ENCODE data around the gene CACNB3. TPM values are rescaled to one million over a fixed set of nuclear protein-coding genes. Genes with fewer than 3 reads are reported as not detected.
A peak's percentile ranks its signal among the peaks of the same experiment; 100 is the strongest.

CACNB3 gene
- total RNA-seq, result 10 to 100 TPM; 13.4 to 19.5 (median 14.0) TPM

DNA sequence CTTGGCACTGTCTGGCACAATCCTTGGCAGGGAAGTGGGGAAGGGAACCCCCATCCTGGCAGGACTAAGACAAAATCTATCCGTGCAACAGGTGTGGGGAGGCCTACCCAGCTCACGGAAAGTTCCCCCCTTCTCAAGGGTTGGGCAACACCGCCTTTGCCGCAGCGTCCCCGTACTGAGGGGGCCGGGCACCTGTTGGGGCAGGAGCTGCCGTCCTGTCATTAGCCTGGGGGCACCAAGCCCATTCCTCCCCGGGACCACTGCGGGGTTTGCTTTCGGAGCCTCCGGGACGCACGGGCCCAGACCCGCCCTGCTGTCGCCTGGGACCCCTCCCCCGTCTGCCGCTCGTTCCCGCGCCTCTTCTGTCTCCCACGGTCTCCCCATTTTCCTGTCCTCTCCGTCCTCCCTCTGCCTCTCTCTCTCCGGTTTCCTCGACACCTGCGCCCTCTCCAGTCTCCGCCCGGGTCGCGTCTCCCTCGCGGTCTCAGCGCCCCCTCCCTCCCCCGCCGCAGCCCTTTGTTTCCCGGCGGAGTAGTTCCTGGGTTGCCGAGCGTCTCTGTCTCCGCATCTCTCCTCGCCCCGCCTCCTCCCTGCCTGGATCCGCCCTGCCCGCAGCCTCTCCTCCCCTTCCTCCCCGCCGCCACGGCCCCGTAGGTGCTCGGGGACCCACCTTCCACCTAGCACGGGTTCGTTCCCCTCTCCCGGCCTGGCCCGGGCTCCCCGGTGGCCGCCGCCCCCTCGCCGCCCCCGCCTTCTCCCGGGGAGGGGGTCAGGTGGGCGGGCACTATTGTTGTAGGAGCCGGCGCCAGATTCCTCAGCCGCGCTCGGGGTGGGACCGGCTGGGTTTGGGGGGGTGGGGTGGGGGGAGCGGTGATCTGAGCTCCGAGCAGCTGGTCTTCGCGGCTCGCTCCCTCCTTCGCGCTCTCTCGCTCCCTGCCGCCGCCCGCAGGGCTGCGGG, at the start of gene CACNB3:
TSS of gene CACNB3 (plus strand) at position 624 of the 958 bp plus-strand sequence. CDS start 434 bp downstream, outside the sequence.
- Histone ChIP-seq H3K36me3 (peaks cover 0 to 4% (median 0%) of the 10 kb centered on the region in 3 donors), H3K9me3 (no peaks in the 10 kb centered on the region), H3K4me1 (peaks cover 25 to 63% (median 29%) of the 10 kb centered on the region in 3 donors), H3K27ac (peak within 1 kb of the TSS; percentile 55 to 74 (median 60)), H3K27me3 (no peaks in the 10 kb centered on the region), H3K4me3 (peak within 1 kb of the TSS; percentile 68 to 82 (median 79))
- intact Hi-C loops (cut with DNase I), result no loop called here
- no peak for DNase-seq
- TF ChIP-seq, protein P1, sequence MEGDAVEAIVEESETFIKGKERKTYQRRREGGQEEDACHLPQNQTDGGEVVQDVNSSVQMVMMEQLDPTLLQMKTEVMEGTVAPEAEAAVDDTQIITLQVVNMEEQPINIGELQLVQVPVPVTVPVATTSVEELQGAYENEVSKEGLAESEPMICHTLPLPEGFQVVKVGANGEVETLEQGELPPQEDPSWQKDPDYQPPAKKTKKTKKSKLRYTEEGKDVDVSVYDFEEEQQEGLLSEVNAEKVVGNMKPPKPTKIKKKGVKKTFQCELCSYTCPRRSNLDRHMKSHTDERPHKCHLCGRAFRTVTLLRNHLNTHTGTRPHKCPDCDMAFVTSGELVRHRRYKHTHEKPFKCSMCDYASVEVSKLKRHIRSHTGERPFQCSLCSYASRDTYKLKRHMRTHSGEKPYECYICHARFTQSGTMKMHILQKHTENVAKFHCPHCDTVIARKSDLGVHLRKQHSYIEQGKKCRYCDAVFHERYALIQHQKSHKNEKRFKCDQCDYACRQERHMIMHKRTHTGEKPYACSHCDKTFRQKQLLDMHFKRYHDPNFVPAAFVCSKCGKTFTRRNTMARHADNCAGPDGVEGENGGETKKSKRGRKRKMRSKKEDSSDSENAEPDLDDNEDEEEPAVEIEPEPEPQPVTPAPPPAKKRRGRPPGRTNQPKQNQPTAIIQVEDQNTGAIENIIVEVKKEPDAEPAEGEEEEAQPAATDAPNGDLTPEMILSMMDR (IDR thresholded peaks at IDR 0.05), result no peak
- no peak for TF ChIP-seq POLR2A (IDR thresholded peaks at IDR 0.05)
- 0 to 1% methylated on average over 23 to 41 of the region's 79 CpGs for WGBS, 2 donors

DNA sequence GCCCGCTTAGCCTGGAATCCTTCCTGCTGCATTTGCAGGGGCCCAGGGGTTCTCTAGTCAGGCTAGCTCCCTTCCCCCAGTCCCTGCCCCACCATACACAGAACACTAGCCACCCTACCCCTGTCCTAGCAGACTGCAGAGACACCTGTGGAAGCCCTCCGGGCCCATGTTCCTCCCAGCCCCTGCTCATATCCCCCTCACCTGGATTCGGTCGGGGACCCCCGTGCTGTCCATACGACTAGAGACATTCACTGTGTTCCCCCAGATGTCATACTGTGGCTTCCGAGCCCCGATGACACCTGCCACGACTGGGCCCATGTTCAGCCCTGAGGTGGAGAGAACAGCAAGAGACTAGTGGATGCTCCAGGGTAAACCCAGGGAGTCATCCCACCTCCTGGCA, 49.6 kb upstream of the CACNB3 start:
- no peaks in the 10 kb centered on the region for H3K27me3 ChIP-seq
- no peak for DNase-seq
- TF ChIP-seq, protein P1 (IDR thresholded peaks at IDR 0.05), result no peak
- TF ChIP-seq POLR2A (IDR thresholded peaks at IDR 0.05), result no peak
- H3K27ac ChIP-seq, result no peak overlapping the region
- H3K4me3 ChIP-seq, result no peak overlapping the region
- H3K9me3 ChIP-seq, result no peaks in the 10 kb centered on the region
- peaks cover 0 to 40% (median 0%) of the 10 kb centered on the region in 3 donors for H3K4me1 ChIP-seq
- 90% methylated on average over 9 of the region's 9 CpGs; no CpG with 5 or more reads in 1 of the 2 donors for WGBS, 2 donors
- intact Hi-C loops (cut with DNase I), result no loop called here
- peaks cover 13 to 92% (median 34%) of the 10 kb centered on the region in 3 donors for H3K36me3 ChIP-seq

DNA sequence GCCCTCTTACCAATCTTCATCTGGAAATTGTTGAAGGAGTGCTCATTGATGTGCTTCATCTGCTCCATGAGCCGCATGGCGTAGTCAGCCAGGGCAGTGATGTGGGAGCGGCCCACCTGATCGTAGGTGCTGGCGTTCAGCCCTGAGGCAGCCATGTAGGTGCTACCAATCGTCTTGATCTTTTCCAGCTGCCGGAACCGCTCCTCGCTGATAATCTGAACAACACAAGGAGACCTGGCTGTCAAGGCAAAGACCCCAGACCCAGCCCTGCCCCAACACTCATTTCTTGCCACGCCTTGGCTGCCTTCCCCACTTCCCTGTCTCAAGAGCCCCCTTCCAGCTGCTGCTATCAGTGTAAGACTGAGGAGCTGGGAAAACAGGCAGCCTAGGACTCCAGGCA, 47.5 kb upstream of the CACNB3 start:
- TF ChIP-seq, protein P1 (IDR thresholded peaks at IDR 0.05), result no peak
- TF ChIP-seq POLR2A (IDR thresholded peaks at IDR 0.05), result no peak
- 89 to 91% methylated on average over 7 to 10 of the region's 10 CpGs for WGBS, 2 donors
- Histone ChIP-seq H3K4me1 (peaks cover 0 to 24% (median 0%) of the 10 kb centered on the region in 3 donors), H3K9me3 (no peaks in the 10 kb centered on the region), H3K36me3 (peaks cover 16 to 100% (median 47%) of the 10 kb centered on the region in 3 donors), H3K27ac (no peak overlapping the region), H3K27me3 (no peaks in the 10 kb centered on the region), H3K4me3 (no peak overlapping the region)
- intact Hi-C loops (cut with DNase I), result no loop called here
- DNase-seq, result no peak

DNA sequence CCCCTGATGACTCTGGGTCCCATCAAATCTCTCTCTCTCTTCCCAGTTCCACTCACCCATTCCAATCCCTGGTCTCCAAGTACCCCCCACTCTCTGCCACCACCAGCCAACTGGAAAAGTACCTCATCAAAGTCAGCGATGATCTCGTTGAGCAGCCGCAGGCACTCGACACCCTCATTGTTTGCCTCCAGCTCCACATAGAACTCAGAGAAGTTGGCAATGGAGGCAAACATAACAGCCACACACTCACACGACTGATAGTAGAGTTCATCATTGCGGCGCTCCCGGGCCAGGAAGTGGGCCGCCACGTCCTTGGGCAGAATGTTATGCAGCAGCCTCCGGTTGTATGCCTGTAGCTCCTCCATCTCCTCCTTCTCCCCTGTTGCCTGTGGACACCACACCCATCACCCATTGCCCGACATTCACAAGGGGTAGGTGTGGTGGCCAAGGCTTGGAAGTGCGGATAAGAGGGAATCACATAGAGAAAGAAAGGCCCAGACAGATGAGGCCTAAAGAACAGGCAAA, 46.6 kb upstream of the CACNB3 start:
- peaks cover 0 to 16% (median 0%) of the 10 kb centered on the region in 3 donors for H3K4me1 ChIP-seq
- no peaks in the 10 kb centered on the region for H3K9me3 ChIP-seq
- H3K36me3 ChIP-seq, result peaks cover 16 to 100% (median 47%) of the 10 kb centered on the region in 3 donors
- WGBS, 2 donors, result 98 to 100% methylated on average over 3 to 12 of the region's 13 CpGs
- TF ChIP-seq, protein P1 (IDR thresholded peaks at IDR 0.05), result no peak
- TF ChIP-seq POLR2A (IDR thresholded peaks at IDR 0.05), result no peak
- intact Hi-C loops (cut with DNase I), result no loop called here
- DNase-seq, result no peak
- H3K27me3 ChIP-seq, result no peaks in the 10 kb centered on the region
- H3K4me3 ChIP-seq, result no peak overlapping the region
- no peak overlapping the region for H3K27ac ChIP-seq

DNA sequence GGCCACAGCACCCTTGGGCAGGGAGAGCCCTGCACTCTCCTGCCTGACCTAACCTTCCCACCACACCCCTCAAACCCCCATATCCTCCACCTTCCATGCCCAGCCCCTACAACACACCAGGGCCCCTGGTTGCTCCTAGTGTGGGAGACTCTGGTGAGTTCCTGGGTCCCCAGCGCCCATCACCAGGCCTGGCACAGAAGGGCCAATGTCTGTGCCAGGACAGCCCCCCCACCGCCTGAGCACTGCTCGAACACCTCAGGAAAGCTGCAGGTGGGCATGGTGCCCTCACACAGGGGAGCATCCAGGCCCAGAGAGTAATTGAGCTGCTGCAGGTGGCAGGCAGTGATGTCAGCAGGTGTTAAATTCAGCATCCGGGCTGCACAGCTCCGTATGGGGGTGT, 44.6 kb upstream of the CACNB3 start:
- 80 to 88% methylated on average over 1 to 2 of the region's 5 CpGs for WGBS, 2 donors
- Histone ChIP-seq H3K36me3 (peaks cover 16 to 95% (median 41%) of the 10 kb centered on the region in 3 donors), H3K27me3 (no peaks in the 10 kb centered on the region), H3K9me3 (no peaks in the 10 kb centered on the region), H3K4me1 (peaks cover 0 to 2% (median 0%) of the 10 kb centered on the region in 3 donors), H3K27ac (no peak overlapping the region), H3K4me3 (no peak overlapping the region)
- no peak for DNase-seq
- intact Hi-C loops (cut with DNase I), result no loop called here
- TF ChIP-seq POLR2A (IDR thresholded peaks at IDR 0.05), result no peak
- TF ChIP-seq, protein P1 (IDR thresholded peaks at IDR 0.05), result no peak
